OCI-LY1 (cell line): Measurements from ENCODE around the gene FHL1.

Experiments used
- H2AFZ ChIP-seq: fragments of 200-600 bp; sonication (generic), shearing (Covaris generic); 2 replicates; pipeline ENCODE4 v1.6.0; 2014; ENCODE audit warnings: antibody characterized with exemption, mild to moderate bottlenecking, low read length
- H3F3A ChIP-seq: fragments of 200-600 bp; sonication (generic), shearing (Covaris generic); 2 replicates; pipeline ENCODE4 v1.6.0; 2014; ENCODE audit warnings: mild to moderate bottlenecking, antibody characterized with exemption, low read length, moderate library complexity; ENCODE audit not compliant: insufficient read depth
- H3K27ac ChIP-seq: fragments of 200-600 bp; sonication (generic); 2 replicates; pipeline ENCODE4 v1.5.1; 2014; ENCODE audit warnings: low read length, mixed run types, mild to moderate bottlenecking, low read depth; ENCODE audit not compliant: poor library complexity, severe bottlenecking
- H3K27me3 ChIP-seq: fragments of 200-600 bp; sonication (generic); 2 replicates; pipeline ENCODE4 v1.6.0; 2014; ENCODE audit warnings: antibody characterized with exemption, mild to moderate bottlenecking, low read length, moderate library complexity; ENCODE audit not compliant: insufficient read depth
- H3K36me3 ChIP-seq: fragments of 200-600 bp; sonication (generic); 2 replicates; pipeline ENCODE4 v1.6.1; 2014; ENCODE audit warnings: mild to moderate bottlenecking, antibody characterized with exemption, low read length, moderate library complexity, mixed read lengths; ENCODE audit not compliant: insufficient read depth
- H3K4me1 ChIP-seq: fragments of 200-600 bp; sonication (generic); 2 replicates; pipeline ENCODE4 v1.5.1; 2014; ENCODE audit warnings: mild to moderate bottlenecking, low read length, moderate library complexity; ENCODE audit not compliant: insufficient read depth, severe bottlenecking
- H3K4me2 ChIP-seq: fragments of 200-600 bp; sonication (generic), shearing (Covaris generic); 2 replicates; pipeline ENCODE4 v1.6.1; 2014; ENCODE audit warnings: low read length
- H3K4me3 ChIP-seq: fragments of 200-600 bp; sonication (generic); 2 replicates; pipeline ENCODE4 v1.5.1; 2014; ENCODE audit warnings: low read length, low read depth, mild to moderate bottlenecking, mixed read lengths; ENCODE audit not compliant: poor library complexity, severe bottlenecking
- H3K79me2 ChIP-seq: fragments of 200-600 bp; shearing (Covaris generic); 2 replicates; pipeline ENCODE4 v1.6.1; 2016; ENCODE audit warnings: mixed run types, low read length, mixed read lengths; ENCODE audit not compliant: insufficient read depth
- H3K9ac ChIP-seq: fragments of 200-600 bp; sonication (generic), shearing (Covaris generic); 2 replicates; pipeline ENCODE4 v1.6.1; 2014; ENCODE audit warnings: mild to moderate bottlenecking, low read length, mixed read lengths
- H3K9me2 ChIP-seq: fragments of 200-600 bp; sonication (generic), shearing (Covaris generic); 2 replicates; pipeline ENCODE4 v1.6.1; 2014; ENCODE audit warnings: low read depth, mild to moderate bottlenecking, low read length, mixed read lengths
- H3K9me3 ChIP-seq: fragments of 200-600 bp; shearing (Covaris generic); 2 replicates; pipeline ENCODE4 v1.6.1; 2014; ENCODE audit warnings: low read length, mixed read lengths
- H4K20me1 ChIP-seq: fragments of 200-600 bp; sonication (generic), shearing (Covaris generic); 2 replicates; pipeline ENCODE4 v1.6.0; 2016; ENCODE audit warnings: mild to moderate bottlenecking, low read length; ENCODE audit not compliant: insufficient read depth
- EZH2 ChIP-seq: fragments of 200-600 bp; sonication (generic), shearing (Covaris generic); IDR thresholded peaks from 2 replicates; pipeline ENCODE4 v1.8.0; 2017; ENCODE audit warnings: borderline replicate concordance, mixed run types, mild to moderate bottlenecking, antibody characterized with exemption, low read length, moderate library complexity, mixed read lengths
- TF ChIP-seq, protein P1 (sequence below): fragments of 200-600 bp; sonication (generic), shearing (Covaris generic); IDR thresholded peaks from 2 replicates; pipeline ENCODE4 v1.5.1; 2017; ENCODE audit warnings: mild to moderate bottlenecking, antibody characterized with exemption, low read length, moderate library complexity, mixed read lengths

The FHL1 gene

GRCh38 chrX:136126872-136127406, 20.4 kb upstream of the FHL1 start:
- Histone ChIP-seq H3K9me3 (no peaks in the 10 kb centered on the region), H3K27ac (no peak overlapping the region), H2AFZ (no peak overlapping the region), H3K4me2 (no peak overlapping the region), H4K20me1 (no peaks in the 10 kb centered on the region), H3F3A (no peaks in the 10 kb centered on the region), H3K9me2 (no peaks in the 10 kb centered on the region), H3K27me3 (no peaks in the 10 kb centered on the region), H3K4me1 (no peaks in the 10 kb centered on the region), H3K4me3 (no peak overlapping the region), H3K36me3 (no peaks in the 10 kb centered on the region), H3K79me2 (no peaks in the 10 kb centered on the region), H3K9ac (no peak overlapping the region)
- TF ChIP-seq, protein P1, sequence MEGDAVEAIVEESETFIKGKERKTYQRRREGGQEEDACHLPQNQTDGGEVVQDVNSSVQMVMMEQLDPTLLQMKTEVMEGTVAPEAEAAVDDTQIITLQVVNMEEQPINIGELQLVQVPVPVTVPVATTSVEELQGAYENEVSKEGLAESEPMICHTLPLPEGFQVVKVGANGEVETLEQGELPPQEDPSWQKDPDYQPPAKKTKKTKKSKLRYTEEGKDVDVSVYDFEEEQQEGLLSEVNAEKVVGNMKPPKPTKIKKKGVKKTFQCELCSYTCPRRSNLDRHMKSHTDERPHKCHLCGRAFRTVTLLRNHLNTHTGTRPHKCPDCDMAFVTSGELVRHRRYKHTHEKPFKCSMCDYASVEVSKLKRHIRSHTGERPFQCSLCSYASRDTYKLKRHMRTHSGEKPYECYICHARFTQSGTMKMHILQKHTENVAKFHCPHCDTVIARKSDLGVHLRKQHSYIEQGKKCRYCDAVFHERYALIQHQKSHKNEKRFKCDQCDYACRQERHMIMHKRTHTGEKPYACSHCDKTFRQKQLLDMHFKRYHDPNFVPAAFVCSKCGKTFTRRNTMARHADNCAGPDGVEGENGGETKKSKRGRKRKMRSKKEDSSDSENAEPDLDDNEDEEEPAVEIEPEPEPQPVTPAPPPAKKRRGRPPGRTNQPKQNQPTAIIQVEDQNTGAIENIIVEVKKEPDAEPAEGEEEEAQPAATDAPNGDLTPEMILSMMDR: no peak
- TF ChIP-seq EZH2: no peak

DNA sequence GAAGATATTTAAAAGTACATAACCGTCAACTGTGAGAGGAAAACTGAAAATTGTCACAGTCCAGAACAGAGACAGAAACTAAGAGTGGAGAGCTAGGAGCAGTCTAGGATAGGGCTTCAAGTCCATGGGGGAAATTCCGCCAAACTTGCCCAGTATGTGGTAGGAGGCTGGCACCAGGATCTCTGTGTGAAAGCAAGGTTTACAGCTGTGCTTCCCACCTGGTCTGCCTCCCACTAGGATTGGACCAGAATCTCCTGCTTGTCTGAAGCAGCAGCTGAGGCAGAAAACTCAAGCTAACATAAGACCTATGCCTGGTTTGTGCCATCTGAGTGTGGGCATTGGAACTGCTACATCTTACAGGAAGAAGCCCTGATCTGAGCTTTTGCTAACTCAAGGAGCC, 18.6 kb upstream of the FHL1 start:
- no peaks in the 10 kb centered on the region for H3K9me3 ChIP-seq
- no peaks in the 10 kb centered on the region for H3F3A ChIP-seq
- H3K4me2 ChIP-seq: no peak overlapping the region
- H3K79me2 ChIP-seq: no peaks in the 10 kb centered on the region
- no peaks in the 10 kb centered on the region for H3K27me3 ChIP-seq
- no peak overlapping the region for H3K9ac ChIP-seq
- H3K36me3 ChIP-seq: no peaks in the 10 kb centered on the region
- H3K9me2 ChIP-seq: no peaks in the 10 kb centered on the region
- H3K4me1 ChIP-seq: no peaks in the 10 kb centered on the region
- no peak overlapping the region for H3K4me3 ChIP-seq
- no peak overlapping the region for H3K27ac ChIP-seq
- no peak overlapping the region for H2AFZ ChIP-seq
- no peaks in the 10 kb centered on the region for H4K20me1 ChIP-seq
- no peak for TF ChIP-seq EZH2
- TF ChIP-seq, protein P1: no peak

- Histone ChIP-seq H3K27me3 (no peaks in the 10 kb centered on the region), H3K4me1 (no peaks in the 10 kb centered on the region), H4K20me1 (no peaks in the 10 kb centered on the region), H3K9ac (no peak overlapping the region), H3K27ac (no peak overlapping the region), H3K79me2 (no peaks in the 10 kb centered on the region), H3K9me2 (no peaks in the 10 kb centered on the region), H3K36me3 (no peaks in the 10 kb centered on the region), H3K4me3 (no peak overlapping the region), H3K4me2 (no peak overlapping the region), H3F3A (no peaks in the 10 kb centered on the region), H2AFZ (no peak overlapping the region), H3K9me3 (no peaks in the 10 kb centered on the region)
- TF ChIP-seq, protein P1: no peak
- TF ChIP-seq EZH2: no peak
Measured at GRCh38 chrX:136130931-136131833, 16.2 kb upstream of the FHL1 start.
